ENCODE data around the gene SMIM5.

- TF ChIP-seq CTCF (IDR thresholded peaks at IDR 0.05) (no peak), POLR2A (IDR thresholded peaks at IDR 0.05) (no peak)
These were observed 5.7 kb downstream of the SMIM5 start for GRCh38 chr17:75638893-75639292.
